Dedifferentiated amniotic fluid mesenchymal stem cell (primary cell): Measurements from ENCODE around the gene PGRMC1.
"Not testable (repeated sequence)": the region's sequence is repeated elsewhere in the genome, so short reads cannot be mapped to it uniquely, and the experiment has no call there.

Experiments
- DNase-seq: peaks from one replicate; pipeline ENCODE4 v3.0.0-alpha.2; 2016; ENCODE audit errors: extremely low spot score

Gene PGRMC1

GRCh38 chrX:119235872-119236622 is at the start of gene PGRMC1:
TSS of gene PGRMC1 (plus strand) at chrX:119236285. CDS start at chrX:119236364, 79 bp downstream.
- DNase-seq: peak; percentile 36

DNA sequence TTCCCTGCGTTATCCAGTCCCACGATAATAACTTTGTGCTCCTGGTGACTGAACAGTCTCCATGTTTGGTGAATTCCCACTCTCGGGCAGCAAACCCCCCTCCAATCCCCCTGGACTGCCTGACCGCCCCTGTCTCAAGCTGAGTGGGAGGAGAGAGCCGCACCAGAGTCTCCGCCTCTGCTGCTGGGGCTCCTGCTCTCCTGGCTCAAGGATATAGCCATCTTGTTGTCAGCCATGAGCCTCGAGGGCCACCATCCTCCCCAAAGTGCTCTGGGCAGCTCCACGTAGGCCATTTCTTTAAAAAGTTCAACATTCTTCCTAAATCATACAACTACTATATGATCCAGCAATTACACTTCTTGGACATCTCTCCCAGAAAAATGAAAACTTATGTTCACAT is 49.3 kb upstream of the PGRMC1 start:
- DNase-seq: no peak

DNA sequence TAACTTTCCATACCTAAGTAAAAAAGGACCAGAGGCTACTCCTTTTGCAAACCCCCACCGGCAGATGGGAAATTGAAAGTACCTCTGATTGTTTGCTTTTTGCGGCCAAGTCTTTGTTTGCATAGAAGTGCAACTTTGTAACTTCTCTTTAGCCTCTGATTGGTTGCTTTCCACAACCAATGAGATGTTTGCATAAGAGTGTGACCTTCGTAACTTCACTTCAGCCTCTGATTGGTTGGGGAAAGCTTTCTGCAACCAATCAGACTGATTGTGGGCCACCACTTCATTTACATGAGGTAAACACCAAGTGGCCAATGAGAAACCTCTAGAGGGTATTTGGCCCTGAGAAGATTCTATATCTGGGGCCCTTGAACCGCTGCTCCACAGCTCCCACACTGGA is 48.8 kb upstream of the PGRMC1 start:
- no peak for DNase-seq

DNA sequence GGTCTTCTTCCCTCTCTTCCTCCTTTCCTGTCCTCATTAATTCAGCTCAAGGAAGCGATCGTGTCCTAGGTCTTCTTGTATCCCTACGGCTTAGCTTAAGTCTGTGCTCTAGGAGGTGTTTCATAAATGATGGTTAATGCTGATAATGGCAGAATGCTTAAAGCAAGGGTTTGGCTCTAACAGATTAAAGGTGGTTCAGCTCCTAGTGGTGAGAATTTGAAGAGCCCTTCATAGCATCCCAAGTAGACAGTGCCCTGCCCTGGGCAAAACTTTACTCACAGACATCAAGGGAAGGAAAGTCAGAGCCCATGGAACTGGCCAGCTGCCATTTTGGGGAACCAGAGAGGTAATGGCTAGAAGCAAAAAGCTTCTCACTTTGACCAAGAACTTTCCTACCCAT is 47.0 kb upstream of the PGRMC1 start:
- DNase-seq: no peak

DNA sequence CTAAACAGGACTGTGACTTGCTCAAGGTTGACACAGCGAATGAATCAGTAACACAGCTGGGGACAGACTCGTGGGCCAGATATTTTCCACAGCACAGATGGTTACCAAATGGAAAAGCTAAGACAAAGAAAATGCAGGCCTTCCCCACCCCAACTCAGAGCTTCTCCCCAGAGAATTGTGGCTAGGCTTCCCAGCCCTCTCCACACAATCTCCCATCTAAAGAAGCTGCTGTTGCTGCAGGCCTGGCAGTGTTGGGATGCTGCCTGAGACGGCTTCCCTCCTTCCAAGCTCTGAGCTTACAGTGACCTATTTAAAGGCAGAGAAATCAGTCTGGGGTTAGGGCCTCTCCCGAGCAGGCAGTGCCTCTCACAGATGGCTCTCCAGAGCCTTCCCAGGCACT is 46.5 kb upstream of the PGRMC1 start:
- peak; percentile 22 for DNase-seq

DNA sequence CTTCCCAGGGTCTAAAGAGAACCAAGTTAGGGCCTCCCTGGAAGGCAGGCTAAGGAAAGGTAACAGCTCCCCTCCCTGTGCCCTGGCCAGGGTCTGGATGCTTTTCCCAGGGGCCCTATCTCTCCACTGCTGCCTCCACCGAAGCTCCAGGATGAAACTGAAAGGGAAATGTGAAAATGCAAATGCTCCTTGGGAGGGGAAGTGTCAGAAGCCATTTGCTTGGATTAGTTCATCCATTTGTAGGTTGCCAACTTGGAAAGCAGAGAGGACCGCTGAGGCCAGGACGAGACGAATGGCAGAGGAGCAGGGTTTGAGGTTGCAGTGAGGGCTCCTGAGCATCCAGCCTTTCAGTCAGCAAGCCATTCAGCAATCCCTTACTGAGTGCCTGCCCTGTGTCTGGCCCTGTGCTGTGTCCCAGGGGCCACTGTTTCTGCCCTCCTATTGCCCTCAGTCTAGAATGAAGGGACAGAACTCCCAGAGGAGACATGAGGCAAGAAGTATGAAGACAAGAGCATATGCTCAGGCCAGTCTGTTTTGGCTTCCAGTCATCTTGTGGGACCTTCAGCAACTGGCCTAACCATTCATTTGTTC is 45.9 kb upstream of the PGRMC1 start:
- no peak for DNase-seq

DNA sequence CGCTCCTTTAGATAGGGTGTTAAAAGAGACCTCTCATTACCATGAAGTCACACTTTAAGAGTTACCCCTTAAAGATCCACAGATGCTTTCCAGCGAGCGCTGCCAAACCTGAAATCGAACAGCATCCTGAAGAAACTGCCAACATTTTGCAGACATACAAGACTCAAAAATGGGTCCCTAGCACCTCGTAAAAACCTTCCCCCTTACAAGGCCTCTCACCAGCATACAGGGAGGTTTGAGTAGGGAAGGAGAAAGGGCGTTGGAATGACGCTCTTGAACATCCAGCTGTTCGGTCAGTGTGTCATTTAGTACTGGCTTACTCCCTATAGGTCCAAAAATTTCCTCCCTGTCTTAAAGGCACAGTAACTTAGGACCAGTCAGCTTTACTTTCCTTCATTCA is 45.3 kb upstream of the PGRMC1 start:
- no peak for DNase-seq

- no peak for DNase-seq
These were observed 41.5 kb upstream of the PGRMC1 start for GRCh38 chrX:119194621-119195020.

DNA sequence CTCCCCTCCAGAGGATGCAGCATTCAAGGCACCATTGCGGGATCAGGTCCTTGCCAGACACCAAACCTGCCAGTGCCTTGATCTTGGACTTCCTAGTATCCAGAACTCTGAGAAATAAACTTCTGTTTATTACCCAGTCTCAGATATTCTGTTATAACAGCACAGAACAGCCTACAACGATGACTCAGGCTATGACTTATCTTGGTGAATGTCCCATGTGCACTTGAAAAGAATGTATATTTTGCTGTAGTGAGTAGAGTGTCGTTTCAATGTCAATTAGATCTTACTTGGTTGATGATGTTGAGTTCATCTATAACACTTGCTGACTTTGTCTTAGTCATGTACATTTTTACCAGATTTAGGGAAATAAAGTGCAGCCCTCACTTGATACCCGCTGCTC is 34.5 kb upstream of the PGRMC1 start:
- DNase-seq: no peak

GRCh38 chrX:119206203-119206602 is 29.9 kb upstream of the PGRMC1 start:
- DNase-seq: no peak

GRCh38 chrX:119207483-119207882 is 28.6 kb upstream of the PGRMC1 start:
- not testable (repeated sequence) for DNase-seq

GRCh38 chrX:119208401-119209057 is 27.6 kb upstream of the PGRMC1 start:
- no peak for DNase-seq

- DNase-seq: not testable (repeated sequence)
These were observed 25.0 kb upstream of the PGRMC1 start for GRCh38 chrX:119210931-119211648.

- no peak for DNase-seq
These were observed 24.5 kb upstream of the PGRMC1 start for GRCh38 chrX:119211649-119212014.

- peak; percentile 22 for DNase-seq
These were observed 17.9 kb upstream of the PGRMC1 start for GRCh38 chrX:119218198-119218597.

- DNase-seq: no peak
These were observed 13.2 kb upstream of the PGRMC1 start for GRCh38 chrX:119222932-119223331.

GRCh38 chrX:119223783-119224182 is 12.3 kb upstream of the PGRMC1 start:
- DNase-seq: no peak

- no peak for DNase-seq
These were observed 9.6 kb upstream of the PGRMC1 start for GRCh38 chrX:119226446-119226845.

DNA sequence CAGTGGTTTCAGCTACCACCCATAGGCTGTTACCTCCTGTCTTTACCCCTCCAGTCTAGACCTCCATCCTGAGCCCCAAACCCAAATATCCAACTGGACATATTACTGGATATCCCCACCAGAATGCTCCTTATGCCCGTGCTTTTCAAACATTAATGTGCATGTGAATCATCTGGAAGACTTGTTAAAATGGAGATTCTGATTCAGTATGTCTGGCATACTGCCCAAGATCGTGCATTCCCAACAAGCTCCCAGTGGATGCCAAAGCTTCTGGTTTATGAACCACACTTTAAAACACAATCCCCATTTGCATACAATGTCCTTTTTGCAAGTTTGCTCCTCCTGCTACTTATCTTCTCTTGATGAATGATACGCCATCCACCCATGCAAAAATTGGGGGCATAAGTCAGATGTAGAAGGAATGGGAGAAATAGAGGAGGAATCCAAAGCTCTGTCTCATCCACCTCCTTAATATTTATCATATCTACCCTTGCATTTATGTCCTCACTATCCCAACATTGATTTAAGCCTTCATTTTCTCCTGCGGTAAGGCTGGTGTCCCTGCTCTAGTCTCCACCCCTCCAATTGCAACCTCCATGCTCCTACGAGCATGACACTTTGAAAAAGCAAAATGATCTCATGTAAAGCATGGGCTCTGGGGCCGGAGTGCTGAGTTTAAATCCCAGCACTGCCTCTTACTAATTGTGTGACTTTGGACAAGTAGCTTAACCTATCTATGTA is 7.4 kb upstream of the PGRMC1 start:
- peak; percentile 53 for DNase-seq

DNA sequence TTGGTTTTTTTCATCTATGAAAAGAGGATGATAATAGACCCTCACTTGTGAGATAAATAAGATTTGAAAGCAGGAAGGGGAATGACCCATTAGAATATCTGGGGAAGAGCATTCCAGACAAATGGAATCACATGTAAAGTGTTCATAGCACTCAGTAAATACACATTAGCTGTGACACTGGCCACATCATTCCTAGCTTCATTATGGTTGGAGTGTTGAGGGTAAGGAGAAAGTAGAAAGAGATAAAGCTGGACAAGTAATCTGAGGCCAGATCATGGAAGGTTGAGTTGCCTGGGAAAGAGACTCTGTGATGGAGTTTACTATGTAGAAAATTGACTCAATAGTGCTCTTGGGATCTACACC is 6.9 kb upstream of the PGRMC1 start:
- no peak for DNase-seq

DNA sequence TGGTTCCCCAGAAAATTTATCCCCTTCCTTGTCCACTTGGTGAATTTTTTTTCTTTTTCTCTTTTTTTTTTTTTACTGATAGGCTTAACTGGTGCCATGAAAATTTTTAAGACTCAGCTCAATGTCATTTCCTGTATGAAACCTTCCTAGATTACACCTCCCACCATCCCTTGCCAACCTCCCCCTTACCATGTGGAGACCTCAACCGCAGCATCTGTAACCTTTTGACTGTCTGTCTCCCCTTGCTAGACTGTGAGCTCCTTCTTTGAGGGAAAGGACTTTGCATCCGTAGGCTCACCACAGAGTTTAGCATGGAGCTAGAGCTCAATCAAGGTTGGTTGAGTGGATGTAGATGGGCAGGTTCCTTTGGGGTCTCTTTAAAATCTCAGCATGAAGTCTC is 5.2 kb upstream of the PGRMC1 start:
- DNase-seq: no peak

DNA sequence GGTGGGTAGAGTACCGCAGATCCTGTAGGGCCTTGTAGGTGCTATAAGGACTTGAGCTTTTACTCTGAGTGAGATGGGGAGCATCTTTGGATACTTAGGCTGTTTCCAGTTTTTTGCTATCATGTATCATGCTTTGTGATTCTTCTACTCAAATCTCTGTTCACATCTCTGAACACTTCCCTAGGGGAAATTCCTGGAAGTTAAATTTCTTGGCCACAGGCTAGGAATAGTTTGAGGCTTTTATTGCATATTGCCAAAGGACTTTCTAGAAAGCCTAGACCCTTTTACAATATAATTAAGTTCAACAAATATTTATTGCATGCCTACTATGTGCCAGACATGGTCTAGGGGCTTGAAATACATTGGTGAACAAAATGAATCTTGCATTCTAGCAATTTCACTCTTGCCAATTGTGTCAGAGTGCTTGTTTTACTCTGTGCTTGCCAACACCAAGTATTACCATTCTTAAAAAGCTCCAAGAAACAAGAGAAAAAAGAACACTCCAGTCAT is 4.1 kb upstream of the PGRMC1 start:
- DNase-seq: no peak
